HG03354 (cell line): ENCODE results near the gene SV2C.
A peak's percentile ranks its signal among the peaks of the same experiment; 100 is the strongest.
"Not testable (repeated sequence)": the region's sequence is repeated elsewhere in the genome, so short reads cannot be mapped to it uniquely, and the experiment has no call there.

Experiments
- ATAC-seq: cut with Tn5 transposase; IDR thresholded peaks from one replicate; pipeline ENCODE4 v1.9.1; 2021; ENCODE audit warnings: mild to moderate bottlenecking; ENCODE audit not compliant: unreplicated experiment, poor library complexity, severe bottlenecking

Gene SV2C

DNA sequence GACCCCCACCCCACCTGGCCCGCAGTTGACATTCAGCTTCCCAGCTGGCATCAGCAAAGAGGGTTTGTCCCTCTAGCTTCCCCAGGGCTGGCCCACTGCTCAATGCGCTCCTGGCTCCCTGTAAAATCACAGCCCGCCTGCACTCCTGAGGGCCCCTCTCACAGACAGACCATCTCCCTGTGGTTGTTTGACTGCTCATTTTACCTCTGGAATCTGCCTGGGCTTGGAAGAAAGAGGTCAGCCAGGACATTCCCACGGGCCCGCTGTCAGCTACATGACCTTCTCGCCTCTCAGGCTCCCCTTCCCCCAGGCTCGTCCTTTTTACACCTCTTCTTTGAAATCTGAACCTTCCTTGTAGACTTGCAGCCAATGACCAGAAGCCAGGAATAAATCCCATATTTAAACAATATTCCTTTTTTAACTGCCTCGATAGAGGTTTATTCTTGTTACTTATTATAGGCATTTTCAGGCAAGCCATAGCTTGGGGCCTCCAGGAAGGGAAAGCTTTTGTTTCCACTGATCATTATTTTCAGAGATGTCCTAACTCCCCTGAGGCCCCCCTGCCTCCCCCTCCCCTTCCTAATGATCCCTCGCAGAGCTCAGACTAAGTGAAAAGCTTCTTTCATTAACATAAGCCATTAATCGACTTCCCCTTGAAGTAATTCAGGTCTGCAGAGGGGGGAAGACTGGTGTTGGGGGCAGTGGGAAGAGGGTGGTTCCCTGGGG lies 243.6 kb downstream of the SV2C start:
- ATAC-seq: no peak

DNA sequence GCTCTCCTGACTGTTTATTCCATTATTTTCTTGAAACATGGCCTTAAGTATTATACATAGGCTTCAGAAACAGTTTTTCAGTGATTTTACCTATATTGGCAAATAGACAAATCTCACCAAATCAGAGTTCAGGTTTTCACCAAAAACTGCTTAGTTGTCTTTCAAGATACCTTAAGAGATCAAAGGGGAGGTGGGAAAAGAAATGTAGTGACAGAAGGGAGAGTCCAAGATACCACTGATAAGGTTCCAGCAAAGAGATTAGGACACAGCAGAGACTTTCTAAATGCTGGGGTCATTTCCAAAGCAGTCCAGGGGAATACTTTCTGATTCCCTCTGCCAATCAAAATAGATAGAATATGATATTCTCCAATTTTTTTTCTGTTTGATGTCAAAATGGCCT lies 246.2 kb downstream of the SV2C start:
- ATAC-seq: no peak

GRCh38 chr5:76331126-76331525 lies 247.9 kb downstream of the SV2C start:
- ATAC-seq: no peak

GRCh38 chr5:76332102-76332501 lies 248.9 kb downstream of the SV2C start:
- ATAC-seq: no peak

DNA sequence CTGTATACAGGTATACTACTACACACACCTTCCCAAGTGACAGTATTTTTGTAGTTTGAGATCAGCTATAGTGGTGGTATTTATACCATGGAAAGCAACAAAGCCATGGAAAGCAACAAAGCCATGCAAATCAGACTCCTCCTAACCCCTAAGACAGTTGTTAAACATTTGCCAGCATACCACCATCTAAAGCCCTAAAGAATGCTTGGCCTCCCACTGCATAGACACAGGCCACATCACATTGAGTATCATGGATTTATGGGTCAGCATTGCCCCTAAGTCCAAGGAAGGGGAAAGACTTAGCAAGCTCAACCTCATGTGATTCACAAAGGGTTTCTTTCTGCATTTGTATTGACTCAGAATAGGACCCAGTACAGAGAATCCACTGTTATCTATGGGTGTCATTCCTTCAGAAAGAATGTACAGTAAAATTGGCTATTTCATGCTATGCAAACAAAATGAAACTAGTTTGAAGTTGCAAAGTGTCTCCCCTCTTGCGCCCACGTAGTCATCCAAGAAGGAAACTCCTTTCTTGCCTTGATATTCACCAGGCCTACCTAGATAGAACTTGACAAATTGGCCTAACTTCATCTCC lies 249.5 kb downstream of the SV2C start:
- ATAC-seq: no peak

- ATAC-seq: no peak
These were observed 250.4 kb downstream of the SV2C start for GRCh38 chr5:76333571-76333970.

- no peak for ATAC-seq
These were observed 251.4 kb downstream of the SV2C start for GRCh38 chr5:76334574-76334973.

DNA sequence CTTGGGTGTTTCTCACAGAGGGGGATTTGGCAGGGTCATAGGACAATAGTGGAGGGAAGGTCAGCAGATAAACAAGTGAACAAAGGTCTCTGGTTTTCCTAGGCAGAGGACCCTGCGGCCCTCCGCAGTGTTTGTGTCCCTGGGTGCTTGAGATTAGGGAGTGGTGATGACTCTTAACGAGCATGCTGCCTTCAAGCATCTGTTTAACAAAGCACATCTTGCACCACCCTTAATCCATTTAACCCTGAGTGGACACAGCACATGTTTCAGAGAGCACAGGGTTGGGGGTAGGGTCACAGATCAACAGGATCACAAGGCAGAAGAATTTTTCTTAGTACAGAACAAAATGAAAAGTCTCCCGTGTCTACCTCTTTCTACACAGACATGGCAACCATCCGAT lies 252.3 kb downstream of the SV2C start:
- not testable (repeated sequence) for ATAC-seq

DNA sequence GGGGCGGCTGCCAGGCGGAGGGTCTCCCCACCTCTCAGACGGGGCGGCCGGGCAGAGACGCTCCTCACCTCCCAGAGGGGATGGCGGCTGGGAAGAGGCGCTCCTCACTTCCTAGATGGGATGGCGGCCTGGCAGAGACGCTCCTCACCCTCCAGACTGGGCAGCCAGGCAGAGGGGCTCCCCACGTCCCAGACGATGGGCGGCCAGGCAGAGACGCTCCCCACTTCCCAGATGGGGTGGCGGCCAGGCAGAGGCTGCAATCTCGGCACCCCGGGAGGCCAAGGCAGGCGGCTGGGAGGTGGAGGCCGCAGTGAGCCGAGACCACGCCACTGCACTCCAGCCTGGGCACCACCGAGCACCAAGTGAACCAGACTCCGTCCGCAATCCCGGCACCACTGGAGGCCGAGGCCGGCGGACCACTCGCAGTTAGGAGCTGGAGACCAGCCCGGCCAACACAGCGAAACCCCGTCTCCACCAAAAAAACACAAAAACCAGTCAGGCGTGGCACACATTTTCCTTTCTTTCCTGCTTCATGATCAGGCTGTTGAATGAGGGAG lies 253.1 kb downstream of the SV2C start:
- not testable (repeated sequence) for ATAC-seq

GRCh38 chr5:76337953-76338451 lies 254.8 kb downstream of the SV2C start:
- ATAC-seq: no peak

GRCh38 chr5:76339919-76340318 lies 256.7 kb downstream of the SV2C start:
- no peak for ATAC-seq

- ATAC-seq: no peak
These were observed 258.6 kb downstream of the SV2C start for GRCh38 chr5:76341651-76342334.

GRCh38 chr5:76342474-76342873 lies 259.3 kb downstream of the SV2C start:
- no peak for ATAC-seq

- no peak for ATAC-seq
These were observed 262.4 kb downstream of the SV2C start for GRCh38 chr5:76345582-76345981.

- peak; percentile 28 for ATAC-seq
These were observed 268.0 kb downstream of the SV2C start for GRCh38 chr5:76351176-76351575.

DNA sequence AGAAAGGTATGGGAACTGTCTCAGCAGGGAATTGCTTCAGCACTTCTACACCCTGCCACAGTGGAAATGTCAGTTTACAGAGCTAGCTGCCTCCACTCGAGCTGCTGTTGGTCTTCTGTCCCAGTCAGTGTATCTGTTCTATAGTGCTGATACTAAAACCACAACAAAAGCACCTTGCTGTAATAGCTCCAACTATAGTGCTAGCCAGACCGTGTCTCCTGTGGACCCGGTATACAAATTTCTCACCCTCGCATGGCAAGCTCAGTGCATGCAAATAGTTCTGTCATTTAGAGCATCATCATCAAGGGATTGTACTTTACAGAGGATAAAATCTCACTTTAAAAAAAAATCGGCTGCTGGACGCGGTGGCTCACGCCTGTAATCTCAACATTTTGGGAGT lies 268.4 kb downstream of the SV2C start:
- ATAC-seq: peak; percentile 100

GRCh38 chr5:76356887-76357286 lies 273.7 kb downstream of the SV2C start:
- ATAC-seq: no peak

- no peak for ATAC-seq
These were observed 280.4 kb downstream of the SV2C start for GRCh38 chr5:76363352-76364225.

DNA sequence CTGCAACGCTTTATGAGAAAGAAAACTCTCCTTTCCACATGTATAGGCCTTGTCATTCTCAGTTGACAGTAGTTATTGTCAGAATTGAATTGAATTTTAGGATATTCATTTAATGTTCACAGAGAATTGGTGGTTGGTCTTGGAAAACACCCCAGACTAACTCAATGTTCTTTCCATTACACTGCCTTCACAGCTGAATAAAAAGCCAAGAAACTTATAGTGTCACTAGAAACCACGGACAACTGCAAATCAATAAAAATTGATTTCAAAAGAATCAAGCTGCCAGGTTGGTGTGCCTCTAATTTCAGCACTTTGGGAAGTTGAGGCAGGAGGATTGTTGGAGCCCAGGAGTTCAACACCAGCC lies 281.0 kb downstream of the SV2C start:
- no peak for ATAC-seq

GRCh38 chr5:76365561-76365960 lies 282.4 kb downstream of the SV2C start:
- no peak for ATAC-seq
